Activated CD4-positive, alpha-beta T cell treated with anti-CD3 and anti-CD28 coated beads for 1 hour (primary cell): ENCODE data around the gene PIP.
"Not testable (repeated sequence)": the region's sequence is repeated elsewhere in the genome, so short reads cannot be mapped to it uniquely, and the experiment has no call there.

ENCODE experiments used
- DNase-seq: peaks from one replicate; pipeline ENCODE4 v3.0.0-alpha.2; 2020

PIP gene

GRCh38 chr7:143180771-143181170 lies 48.9 kb downstream of the PIP start:
- not testable (repeated sequence) for DNase-seq

GRCh38 chr7:143181349-143181748 lies 49.5 kb downstream of the PIP start:
- DNase-seq: no peak

- DNase-seq: no peak
Observed at GRCh38 chr7:143183024-143183423, 51.1 kb downstream of the PIP start, which contains the start of gene TAS2R39. TAS2R39 (plus strand) TSS chr7:143183419; CDS start chr7:143183419, 0 bp downstream.

- no peak for DNase-seq
Observed at GRCh38 chr7:143185551-143185950, 53.7 kb downstream of the PIP start.

GRCh38 chr7:143188994-143189393 lies 57.1 kb downstream of the PIP start:
- DNase-seq: no peak
